Prostate gland (tissue), 2 donors: ENCODE data around the gene INCA1. TPM values are rescaled to one million over a fixed set of nuclear protein-coding genes. Genes with fewer than 3 reads are reported as not detected.

Source experiments
- DNase-seq: peaks from one replicate; pipeline ENCODE4 v3.0.0-alpha.2; 2019; ENCODE audit warnings: low spot score
- H3K27ac ChIP-seq, 2 donors: fragments of 200-600 bp; sonication (generic); 2 replicates each; pipeline ENCODE4 v1.5.1; 2017 to 2019
- H3K27me3 ChIP-seq: fragments of 200-600 bp; sonication (generic); replicated peaks from 2 replicates; pipeline ENCODE4 v1.5.1; 2019; ENCODE audit not compliant: insufficient read depth
- H3K36me3 ChIP-seq, 2 donors: fragments of 200-600 bp; sonication (generic); 1 replicate in 1 of 2; 2 replicates in 1 of 2; pipeline versions ENCODE4 v1.5.1 to v1.8.1; 2017 to 2019
- H3K4me1 ChIP-seq: fragments of 200-600 bp; sonication (generic); replicated peaks from 2 replicates; pipeline ENCODE4 v1.5.1; 2019
- H3K4me3 ChIP-seq, 2 donors: fragments of 200-600 bp; sonication (generic); 2 replicates each; pipeline ENCODE4 v1.5.1; 2017 to 2019
- H3K9me3 ChIP-seq: fragments of 200-600 bp; sonication (generic); 2 replicates; pipeline ENCODE4 v1.5.1; 2017
- CTCF ChIP-seq, 4 experiments: fragments of 200-600 bp in 2 of 4; fragments of 450-650 bp in 2 of 4; sonication (generic) in 2 of 4; IDR thresholded peaks; 1 replicate in 3 of 4; 2 replicates in 1 of 4; pipeline ENCODE4 v1.5.1; 2016 to 2019; ENCODE audit warnings: antibody characterized with exemption in 4 of 4, mild to moderate bottlenecking in 2 of 4, moderate library complexity in 2 of 4
- POLR2A ChIP-seq: fragments of 450-650 bp; IDR thresholded peaks from one replicate; pipeline ENCODE4 v1.6.1; 2016; ENCODE audit warnings: antibody characterized with exemption, mild to moderate bottlenecking
- POLR2AphosphoS5 ChIP-seq: sonication (generic); formaldehyde crosslinking; IDR thresholded peaks from one replicate; pipeline ENCODE4 v1.6.1; 2017; ENCODE audit warnings: antibody characterized with exemption
- WGBS: methylation state at CpG from one replicate; pipeline ENCODE4 v1.1.5; 2018; 5-methylcytosine and 5-hydroxymethylcytosine counted together
- intact Hi-C: fragments of 100-400 bp; cut with DNase I; formaldehyde crosslinking; loops from one replicate; pipeline ENCODE4 v1.14.2; 2022
- total RNA-seq, 2 donors: library from RNA; depleted of rRNA; stranded (reverse); fragments of >200 nt; gene quantifications; one replicate each; pipeline ENCODE4 v1.1.0, GENCODE V29; 2016

INCA1 gene
- total RNA-seq, 2 donors from 2014 or later = 2.5 to 8.4 TPM

- Histone ChIP-seq H3K4me1 (peaks cover 8% of the 10 kb centered on the region), H3K9me3 (no peaks in the 10 kb centered on the region), H3K27ac (no peak overlapping the region), H3K27me3 (no peaks in the 10 kb centered on the region), H3K4me3 (no peak overlapping the region), H3K36me3 (peaks cover 20 to 36% of the 10 kb centered on the region in 2 donors)
- DNase-seq = no peak
- intact Hi-C loops = no loop called here
- TF ChIP-seq CTCF (IDR thresholded peaks at IDR 0.05) = no peak
- TF ChIP-seq POLR2AphosphoS5 = peak; percentile 11
- WGBS = 61% methylated on average over 11 of the region's 11 CpGs
These were observed 2.9 kb upstream of the INCA1 start for GRCh38 chr17:5000237-5000639.

- Histone ChIP-seq H3K27me3 (no peaks in the 10 kb centered on the region), H3K4me3 (peak overlapping the region in 1 of 2 donors; percentile 92), H3K9me3 (no peaks in the 10 kb centered on the region), H3K36me3 (peaks cover 18 to 29% of the 10 kb centered on the region in 2 donors), H3K27ac (peak overlapping the region in 1 of 2 donors; percentile 93), H3K4me1 (peaks cover 8% of the 10 kb centered on the region)
- 65% methylated on average over 12 of the region's 12 CpGs for WGBS
- no peak for DNase-seq
- intact Hi-C loops = no loop called here
- no peak for TF ChIP-seq POLR2AphosphoS5
- TF ChIP-seq CTCF (IDR thresholded peaks at IDR 0.05) = no peak
- TF ChIP-seq POLR2A = no peak
These were observed 2.2 kb upstream of the INCA1 start for GRCh38 chr17:4999430-5000093.

GRCh38 chr17:4998732-4999429 lies 1.6 kb upstream of the INCA1 start:
- intact Hi-C loops = no loop called here
- TF ChIP-seq POLR2AphosphoS5 (no peak), POLR2A (no peak), CTCF (IDR thresholded peaks at IDR 0.05) (no peak)
- Histone ChIP-seq H3K4me3 (peak overlapping the region; percentile 92 to 98), H3K27me3 (no peaks in the 10 kb centered on the region), H3K27ac (peak overlapping the region; percentile 93 to 94), H3K4me1 (peaks cover 8% of the 10 kb centered on the region), H3K9me3 (no peaks in the 10 kb centered on the region), H3K36me3 (peaks cover 11 to 23% of the 10 kb centered on the region in 2 donors)
- no peak for DNase-seq
- WGBS = 12% methylated on average over 14 of the region's 14 CpGs

- peak overlapping the region; percentile 93 to 94 for H3K27ac ChIP-seq
- no peaks in the 10 kb centered on the region for H3K9me3 ChIP-seq
- H3K4me3 ChIP-seq = peak overlapping the region; percentile 92 to 98
- TF ChIP-seq POLR2A = no peak
- H3K36me3 ChIP-seq = peaks cover 6 to 16% of the 10 kb centered on the region in 2 donors
- H3K27me3 ChIP-seq = no peaks in the 10 kb centered on the region
- intact Hi-C loops = no loop called here
- DNase-seq = no peak
- under 1% methylated on average over 55 of the region's 55 CpGs for WGBS
- peaks cover 8% of the 10 kb centered on the region for H3K4me1 ChIP-seq
These were observed 857 bp upstream of the INCA1 start for GRCh38 chr17:4998027-4998731.

- intact Hi-C loops = no loop called here
- DNase-seq = no peak
- Histone ChIP-seq H3K4me1 (no peaks in the 10 kb centered on the region), H3K27ac (no peak overlapping the region), H3K9me3 (no peaks in the 10 kb centered on the region), H3K36me3 (no peaks in the 10 kb centered on the region), H3K4me3 (no peak overlapping the region), H3K27me3 (no peaks in the 10 kb centered on the region)
- TF ChIP-seq POLR2A (no peak), CTCF (IDR thresholded peaks at IDR 0.05) (no peak), POLR2AphosphoS5 (no peak)
- 93% methylated on average over 6 of the region's 6 CpGs for WGBS
These were observed 3.2 kb downstream of the INCA1 start for GRCh38 chr17:4994081-4994595.
